ENCODE measurements around the gene SGCB.

Gene SGCB

DNA sequence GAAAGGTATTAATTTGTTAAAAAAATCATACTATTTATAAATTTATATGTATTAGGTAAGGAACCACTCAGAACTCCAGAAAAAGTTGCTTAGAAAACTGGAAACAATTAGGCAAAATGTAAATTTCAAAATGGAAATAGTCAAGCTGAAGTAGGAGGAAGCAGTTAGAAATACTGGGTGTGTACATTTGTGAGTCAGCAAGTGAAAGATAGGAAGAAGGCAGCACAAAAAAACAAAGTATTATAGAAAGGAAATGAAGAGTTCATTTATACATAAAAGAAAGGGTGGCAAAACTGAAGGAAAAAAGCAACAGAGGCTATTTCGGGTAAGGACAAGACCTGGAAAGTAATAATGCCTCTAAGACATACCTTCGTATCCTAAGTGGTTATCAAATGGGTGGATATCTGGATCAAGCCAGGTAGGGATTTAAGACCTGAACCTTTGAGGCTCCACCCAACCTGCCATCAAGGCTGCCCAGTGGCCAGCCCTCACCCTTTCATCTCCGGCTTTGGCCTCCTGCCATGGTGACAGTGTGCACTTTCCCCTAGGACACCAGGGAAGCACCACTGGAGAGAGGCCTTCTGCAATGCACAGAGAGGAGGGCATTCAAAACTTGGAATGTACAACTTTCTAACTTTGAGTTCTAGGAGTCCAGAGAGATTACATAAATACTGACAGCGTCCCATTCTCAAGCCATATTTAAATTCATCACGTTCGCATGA is 18.0 kb downstream of the SGCB start, which contains the start of gene LRRC66:
Gene LRRC66 (minus strand): TSS at position 428 of the 722 bp plus-strand sequence. CDS start 2,750 bp downstream, outside the sequence.
- no peak for DNase-seq (ENCODE audit: low read depth in 2 of 2)

GRCh38 chr4:52017814-52018213 is 20.3 kb downstream of the SGCB start:
- no peak for DNase-seq (ENCODE audit: low read depth in 2 of 2)

GRCh38 chr4:52016981-52017380 is 21.1 kb downstream of the SGCB start:
- DNase-seq (ENCODE audit: low read depth in 2 of 2), result no peak

- DNase-seq (ENCODE audit: low read depth in 2 of 2), result no peak
These were observed 22.7 kb downstream of the SGCB start for GRCh38 chr4:52015366-52015765.

DNA sequence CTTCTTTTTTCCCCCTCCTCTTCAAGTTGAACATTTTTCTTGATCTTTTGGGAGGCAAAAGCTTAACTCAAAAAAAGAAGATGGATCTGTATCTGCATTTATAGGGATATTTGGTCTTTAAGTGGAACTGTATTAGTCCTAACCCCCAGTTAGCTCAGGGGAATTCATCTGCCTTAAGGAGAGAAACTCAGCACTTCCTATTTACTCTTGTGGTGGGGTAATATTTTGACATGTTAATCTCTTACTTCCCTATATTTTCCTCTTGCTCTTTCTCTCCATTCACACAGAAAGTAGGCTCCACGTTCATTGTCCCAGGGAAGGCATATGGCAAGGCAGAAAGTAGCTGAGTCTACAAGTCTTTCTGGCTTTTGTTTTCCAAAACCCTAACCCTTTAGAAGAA is 23.2 kb downstream of the SGCB start:
- DNase-seq (ENCODE audit: low read depth in 2 of 2), result no peak

- no peak for DNase-seq (ENCODE audit: low read depth in 2 of 2)
These were observed 25.4 kb downstream of the SGCB start for GRCh38 chr4:52012651-52013050.

GRCh38 chr4:52010986-52011385 is 27.1 kb downstream of the SGCB start:
- DNase-seq (ENCODE audit: low read depth in 2 of 2), result no peak

DNA sequence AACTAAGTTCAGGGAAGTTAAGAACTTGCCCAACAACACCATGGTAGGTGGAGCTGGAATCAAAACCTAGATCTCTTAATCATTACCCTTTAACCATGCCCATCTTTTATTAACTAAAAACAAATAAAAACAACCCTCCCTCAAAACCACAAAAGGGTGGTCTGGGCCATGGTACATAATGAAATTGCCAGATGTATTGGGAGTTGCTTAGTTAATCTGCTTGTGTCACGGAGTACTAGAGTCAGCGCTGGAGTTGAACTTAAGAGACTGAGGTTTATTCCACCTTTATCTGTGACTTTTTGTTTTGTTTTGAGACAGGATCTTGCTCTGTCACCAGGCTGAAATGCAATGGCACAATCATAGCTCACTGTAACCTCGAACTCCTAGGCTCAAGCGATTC is 31.2 kb downstream of the SGCB start:
- DNase-seq (ENCODE audit: low read depth in 2 of 2), result no peak

- DNase-seq (ENCODE audit: low read depth in 2 of 2), result no peak
These were observed 32.4 kb downstream of the SGCB start for GRCh38 chr4:52005604-52006273.

GRCh38 chr4:52004414-52004813 is 33.7 kb downstream of the SGCB start:
- DNase-seq (ENCODE audit: low read depth in 2 of 2), result no peak

- no peak for DNase-seq (ENCODE audit: low read depth in 2 of 2)
These were observed 36.5 kb downstream of the SGCB start for GRCh38 chr4:52001616-52002015.

DNA sequence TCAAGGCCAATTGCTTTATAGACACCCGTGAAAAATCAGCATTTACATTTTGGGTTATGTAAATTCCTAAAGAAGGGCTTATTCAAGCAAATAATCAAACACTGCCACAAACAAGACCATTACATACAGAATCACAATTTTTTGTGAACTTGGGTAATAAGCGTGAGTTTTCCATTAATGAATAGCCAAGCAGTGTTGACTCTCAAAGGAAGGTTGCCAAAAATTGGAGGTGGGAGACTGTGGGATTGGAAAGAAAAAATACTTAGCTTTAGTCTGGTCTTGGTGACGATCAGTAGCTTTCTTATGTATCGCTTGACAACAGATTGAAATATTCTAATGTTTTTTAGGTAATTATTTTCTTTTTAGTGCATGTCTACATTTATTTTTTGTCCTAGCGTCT is 38.8 kb downstream of the SGCB start:
- no peak for DNase-seq (ENCODE audit: low read depth in 2 of 2)

- no peak for DNase-seq (ENCODE audit: low read depth in 2 of 2)
These were observed 39.3 kb downstream of the SGCB start for GRCh38 chr4:51998837-51999236.

DNA sequence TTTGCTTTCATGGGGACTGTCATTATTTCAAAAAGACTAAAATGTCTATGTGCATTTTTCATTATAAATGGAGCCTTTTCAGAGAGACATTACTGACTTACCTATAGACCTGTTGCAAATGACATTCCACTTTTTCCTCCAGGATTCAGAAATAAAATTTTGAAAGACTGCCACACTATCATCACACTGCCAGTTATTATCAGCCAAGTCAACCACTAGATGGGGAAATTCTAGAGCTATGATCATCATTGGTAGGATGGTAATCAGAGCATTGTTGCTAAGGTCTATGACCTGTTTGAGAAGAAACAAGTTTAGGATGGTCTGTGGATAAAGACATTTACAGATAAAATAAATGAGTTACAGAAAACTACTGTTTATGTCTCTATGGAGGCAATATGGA is 40.5 kb downstream of the SGCB start:
- DNase-seq (ENCODE audit: low read depth in 2 of 2), result no peak

DNA sequence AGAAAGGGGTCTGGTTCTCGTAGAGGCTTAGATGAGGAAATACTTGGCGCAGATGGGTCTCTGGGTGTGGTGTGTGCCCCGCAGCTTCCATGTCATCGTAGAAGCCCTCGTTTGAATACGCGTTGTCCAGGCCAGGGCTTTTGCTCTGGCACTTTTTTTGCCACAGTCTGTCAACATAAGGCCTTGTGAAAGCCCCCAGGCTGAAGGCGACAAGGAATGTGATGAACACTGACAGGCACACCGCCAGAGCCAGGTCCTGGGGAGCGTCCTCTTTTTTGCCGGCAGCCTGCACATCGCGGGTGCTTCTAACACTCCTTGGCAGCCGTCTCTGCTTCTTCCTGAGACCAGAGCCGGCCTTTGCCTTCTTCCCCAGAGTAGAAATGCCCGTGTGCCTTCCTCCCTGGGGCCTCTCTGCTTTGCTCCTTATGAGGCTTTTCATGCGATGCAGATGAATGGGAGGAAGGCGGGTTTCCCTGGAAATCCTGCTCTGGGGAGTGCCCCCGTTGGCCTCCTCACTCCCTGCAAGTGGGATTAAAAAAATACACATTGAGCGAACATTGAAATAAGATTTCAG is 42.4 kb downstream of the SGCB start:
- no peak for DNase-seq (ENCODE audit: low read depth in 2 of 2)
